Amygdala (tissue), 56 donors: ENCODE data around the gene SPINT4.
"Not testable (repeated sequence)": the region's sequence is repeated elsewhere in the genome, so short reads cannot be mapped to it uniquely, and the experiment has no call there.

Source experiments
- DNase-seq, 56 donors: peaks; one replicate each; lab custom pipeline; 2025; lab: John Stamatoyannopoulos, UW

Gene SPINT4

DNA sequence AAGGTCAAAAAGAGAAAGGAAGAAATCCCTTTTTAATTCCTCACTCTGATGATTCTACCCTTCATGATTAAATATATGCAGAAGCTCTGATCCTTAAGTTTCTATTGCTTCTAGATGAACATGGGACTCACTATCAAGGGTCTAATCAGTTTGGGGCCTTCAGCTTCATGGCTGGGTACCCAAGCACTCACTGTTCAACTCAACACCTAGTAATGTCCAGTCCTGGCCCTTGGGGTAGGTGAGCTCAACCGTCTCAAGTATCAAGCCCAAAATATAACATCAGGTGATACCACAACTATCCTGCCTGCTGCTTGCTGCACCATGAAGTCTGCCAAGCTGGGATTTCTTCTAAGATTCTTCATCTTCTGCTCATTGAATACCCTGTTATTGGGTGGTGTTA, at the start of gene SPINT4:
TSS of gene SPINT4 (plus strand) at position 301 of the 400 bp plus-strand sequence. CDS start at position 322, 21 bp downstream.
- DNase-seq = no peak

DNA sequence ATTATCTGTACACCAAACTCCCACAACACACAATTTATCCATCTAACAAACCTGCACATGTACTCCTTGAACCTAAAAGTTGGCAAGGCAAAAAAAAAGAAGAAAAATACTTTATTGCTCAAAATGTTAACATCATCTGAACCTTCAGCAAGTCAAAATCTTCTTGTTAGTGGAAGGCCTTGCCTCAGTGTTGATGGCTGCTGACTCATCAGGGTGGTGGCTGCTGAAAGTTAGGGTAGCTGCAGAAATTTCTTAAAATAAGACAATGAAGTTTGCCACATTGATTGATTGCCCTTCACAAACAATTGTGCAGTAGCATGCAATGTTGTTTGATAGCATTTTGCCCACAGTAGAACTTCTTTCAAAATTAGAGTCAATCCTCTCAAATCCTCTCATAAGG, 49.4 kb upstream of the SPINT4 start:
- DNase-seq = no peak

DNA sequence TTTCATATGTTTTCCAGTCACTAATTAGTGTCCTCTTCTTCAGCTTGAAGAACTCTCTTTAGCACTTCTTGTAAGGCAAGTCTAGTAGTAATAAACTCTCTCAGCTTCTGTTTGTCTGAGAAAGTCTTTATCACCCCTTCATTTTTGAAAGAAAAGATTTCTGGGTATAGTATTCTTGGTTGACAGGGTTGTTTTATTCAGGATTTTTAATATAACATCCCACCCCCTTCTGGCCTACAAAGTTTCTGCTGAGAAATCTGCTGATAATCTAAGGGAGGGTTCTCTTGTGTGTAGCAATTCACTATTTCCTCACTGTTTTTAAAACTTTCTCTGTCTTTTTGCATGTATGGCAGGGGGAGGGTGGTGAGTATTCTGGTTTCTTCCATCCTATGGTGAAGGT, 42.5 kb upstream of the SPINT4 start:
- no peak for DNase-seq

GRCh38 chr20:45685896-45686295, 36.3 kb upstream of the SPINT4 start:
- no peak for DNase-seq

DNA sequence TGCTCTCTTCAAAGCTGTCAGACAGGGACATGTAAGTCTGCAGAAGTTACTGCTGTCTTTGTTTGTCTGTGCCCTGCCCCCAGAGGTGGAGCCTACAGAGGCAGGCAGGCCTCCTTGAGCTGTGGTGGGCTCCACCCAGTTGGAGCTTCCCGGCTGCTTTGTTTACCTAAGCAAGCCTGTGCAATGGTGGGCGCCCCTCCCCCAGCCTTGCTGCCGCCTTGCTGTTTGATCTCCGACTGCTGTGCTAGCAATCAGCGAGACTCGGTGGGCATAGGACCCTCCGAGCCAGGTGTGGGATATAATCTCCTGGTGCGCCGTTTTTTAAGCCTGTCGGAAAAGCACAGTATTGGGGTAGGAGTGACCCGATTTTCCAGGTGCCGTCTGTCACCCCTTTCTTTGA, 28.8 kb upstream of the SPINT4 start:
- DNase-seq = not testable (repeated sequence)

GRCh38 chr20:45695496-45695895, 26.7 kb upstream of the SPINT4 start:
- DNase-seq = no peak

DNA sequence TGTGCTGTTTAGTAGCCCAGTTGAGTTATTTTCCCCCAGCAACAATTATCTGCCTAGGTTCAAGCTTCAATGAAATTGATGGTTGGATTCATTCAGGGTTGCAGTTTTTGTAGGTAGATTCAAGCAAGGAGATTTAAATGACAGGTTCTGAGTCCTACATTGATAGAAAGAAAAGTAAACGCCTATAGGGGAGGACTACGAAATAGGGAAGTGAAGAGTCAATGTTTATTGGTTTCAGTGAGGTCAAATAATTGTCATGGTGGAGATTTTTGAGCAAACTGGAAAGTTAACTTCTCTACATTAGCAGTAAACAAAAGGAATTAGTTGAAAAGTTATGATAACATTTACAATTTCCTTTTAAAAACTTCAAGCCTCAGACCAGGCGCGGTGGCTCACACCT, 21.0 kb upstream of the SPINT4 start:
- DNase-seq = no peak

- no peak for DNase-seq
Observed at GRCh38 chr20:45701873-45702272, 20.3 kb upstream of the SPINT4 start, which contains the start of gene WFDC13. TSS of gene WFDC13 (plus strand) at chr20:45702038. CDS start at chr20:45702124, 86 bp downstream.

DNA sequence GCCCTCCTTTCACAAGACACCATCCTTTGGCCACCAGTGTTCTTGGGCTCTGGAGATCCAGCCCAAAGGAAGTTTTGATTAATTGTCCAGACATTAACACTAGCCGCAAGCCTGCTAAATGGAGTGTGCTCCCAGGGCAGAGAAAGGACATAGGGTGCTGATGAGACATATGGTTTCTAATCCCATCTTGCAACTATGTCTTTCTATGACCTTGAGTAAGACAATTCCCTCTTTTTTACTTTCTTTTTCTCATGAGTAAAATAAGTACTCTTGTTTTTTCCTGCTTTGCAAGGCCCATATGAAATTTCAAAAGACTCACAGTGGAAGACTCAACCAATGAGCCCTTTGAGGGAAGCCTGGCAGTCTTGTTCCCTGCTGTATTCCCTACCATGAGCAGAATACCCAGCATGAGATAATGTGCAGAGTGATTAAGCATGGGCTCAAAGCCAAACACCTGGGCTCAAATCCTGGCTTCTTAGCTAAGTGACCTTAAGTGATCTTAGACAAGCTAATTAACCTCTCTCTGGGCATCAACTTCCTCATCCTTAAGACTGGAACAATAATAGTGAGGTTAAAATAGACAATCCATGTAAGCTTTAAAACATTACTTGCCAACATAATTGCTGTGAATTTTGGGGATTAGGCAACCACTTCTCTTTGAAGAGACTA, 17.0 kb upstream of the SPINT4 start, which contains the start of gene WFDC10B:
TSS of gene WFDC10B (minus strand) at position 51 of the 669 bp plus-strand sequence. CDS start 19,027 bp downstream, outside the sequence.
- DNase-seq = no peak

DNA sequence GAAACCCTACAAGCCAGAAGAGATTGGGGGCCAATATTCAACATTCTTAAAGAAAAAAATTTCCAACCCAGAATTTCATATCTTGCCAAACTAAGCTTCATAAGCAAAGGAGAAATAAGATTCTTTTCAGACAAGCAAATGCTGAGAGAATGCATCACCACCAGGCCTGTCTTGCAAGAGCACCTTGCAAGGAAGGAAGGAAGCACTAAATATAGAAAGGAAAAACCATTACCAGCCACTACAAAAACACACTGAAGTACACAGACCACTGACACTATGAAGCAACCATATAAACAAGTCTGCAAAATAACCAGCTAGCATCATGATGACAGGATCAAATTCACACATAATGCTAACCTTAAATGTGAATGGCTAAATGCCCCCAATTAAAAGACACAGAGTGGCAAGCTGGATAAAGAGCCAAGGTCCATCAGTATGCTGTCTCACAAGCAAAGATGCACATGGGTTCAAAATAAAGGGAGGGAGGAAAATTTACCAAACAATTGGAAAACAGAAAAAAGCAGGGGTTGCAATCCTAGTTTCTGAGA, 5.9 kb upstream of the SPINT4 start:
- DNase-seq = not testable (repeated sequence)

DNA sequence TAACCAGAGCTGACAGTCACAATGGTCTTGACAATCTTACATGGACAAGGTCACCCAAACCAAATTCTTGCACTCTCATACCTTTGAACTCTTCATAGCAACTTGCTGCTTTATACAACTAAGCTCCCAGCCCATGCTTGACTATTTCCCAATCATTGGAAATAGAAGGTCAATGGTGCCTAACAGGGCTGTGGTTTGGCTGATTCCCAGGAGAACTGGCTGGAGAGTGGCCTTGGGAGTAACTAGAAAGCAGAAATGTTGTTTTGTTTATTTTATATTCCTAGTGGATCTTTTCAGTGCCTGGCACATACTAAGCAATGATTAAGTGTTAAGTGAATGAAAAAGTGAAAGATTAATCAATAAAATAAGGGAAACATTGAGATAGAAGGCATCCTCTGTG, 3.0 kb downstream of the SPINT4 start:
- no peak for DNase-seq

DNA sequence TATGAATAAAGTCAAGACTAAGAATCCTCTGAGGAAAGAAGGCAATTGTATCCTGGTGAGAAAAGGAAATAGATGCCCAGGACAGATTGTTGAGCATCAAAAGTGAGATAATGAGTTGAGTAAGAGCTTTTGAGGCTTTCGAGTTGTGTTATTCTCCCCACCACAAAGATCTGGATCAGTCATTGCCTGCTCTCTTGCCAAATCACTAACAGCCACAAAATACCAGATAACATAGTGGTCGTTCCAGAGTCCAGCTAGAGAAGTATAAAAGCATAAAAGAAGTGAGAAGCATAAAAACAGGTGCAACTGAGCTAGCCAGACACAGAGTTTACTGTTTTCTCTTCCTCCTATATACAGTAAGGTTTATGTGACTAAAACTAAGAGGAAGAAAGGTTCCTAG, 4.9 kb downstream of the SPINT4 start:
- DNase-seq = no peak

DNA sequence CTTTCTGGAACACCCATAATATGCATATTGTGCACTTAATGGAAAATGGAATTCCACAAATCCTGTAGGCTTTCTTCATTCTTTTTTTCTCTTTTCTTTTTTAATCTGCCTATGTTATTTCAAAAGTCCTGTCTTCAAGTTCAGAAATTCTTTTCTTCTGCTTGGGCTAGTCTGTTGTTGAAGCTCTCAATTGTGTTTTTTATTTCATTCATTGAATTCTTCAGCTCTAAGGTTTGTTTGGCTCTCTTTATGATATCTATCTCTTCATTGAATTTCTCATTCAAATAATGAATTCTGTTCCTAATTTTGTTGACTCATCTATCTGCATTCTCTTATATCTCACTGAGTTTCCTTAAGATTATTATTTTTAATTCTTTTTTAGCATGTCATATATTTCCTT, 10.1 kb downstream of the SPINT4 start:
- no peak for DNase-seq

DNA sequence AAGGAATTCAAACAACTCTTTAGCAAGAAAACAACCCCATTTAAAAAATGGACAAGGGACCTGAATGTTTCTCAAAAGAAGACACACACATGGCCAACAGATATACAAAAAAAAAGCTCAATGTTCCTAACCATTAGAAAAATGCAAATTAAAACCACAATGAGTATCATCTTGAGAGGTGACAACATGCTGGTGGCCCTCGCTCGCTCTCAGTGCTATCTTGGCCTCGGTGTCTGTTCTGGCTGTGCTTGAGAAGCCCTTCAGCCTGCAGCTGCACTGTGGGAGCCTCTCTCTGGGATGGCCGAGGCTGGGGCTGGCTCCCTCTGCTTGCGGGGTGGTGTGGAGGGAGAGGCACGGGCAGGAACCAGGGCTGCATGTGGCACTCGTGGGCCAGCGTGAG, 13.4 kb downstream of the SPINT4 start:
- no peak for DNase-seq

DNA sequence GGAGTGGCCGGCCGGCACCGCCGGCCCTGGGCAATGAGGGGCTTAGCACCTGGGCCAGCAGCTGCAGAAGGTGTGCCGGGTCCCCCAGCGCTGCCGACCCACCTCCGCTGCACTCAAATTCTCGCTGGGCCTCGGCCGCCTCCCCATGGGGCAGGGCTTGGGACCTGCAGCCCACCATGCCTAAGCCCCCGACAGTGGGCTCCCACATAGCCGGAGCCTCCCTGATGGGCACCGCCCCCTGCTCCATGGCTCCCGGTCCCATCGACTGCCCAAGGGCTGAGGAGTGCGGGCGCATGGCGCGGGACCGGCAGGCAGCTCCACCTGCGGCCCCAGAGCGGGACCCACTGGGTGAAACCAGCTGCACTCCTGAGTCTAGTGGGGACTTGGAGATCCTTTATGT, 13.8 kb downstream of the SPINT4 start:
- DNase-seq = no peak

DNA sequence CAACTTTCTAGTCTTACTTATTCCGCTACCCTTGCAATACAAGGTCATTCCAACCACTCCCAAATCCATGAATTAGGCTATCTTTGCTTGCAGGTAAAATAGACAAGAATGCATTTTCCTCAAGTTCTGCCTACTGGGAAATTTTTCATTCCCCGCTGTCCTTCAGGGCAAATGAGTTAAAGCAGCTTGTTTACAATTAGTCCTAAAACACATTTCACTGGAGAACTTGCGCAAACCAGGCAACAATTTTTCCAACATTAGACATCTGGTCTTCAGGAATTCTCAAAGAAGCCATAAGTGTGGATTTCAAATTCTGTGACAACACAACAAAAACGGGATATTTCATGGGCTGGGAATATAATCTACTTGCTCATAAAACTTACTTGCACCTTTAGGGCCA, 20.4 kb downstream of the SPINT4 start:
- DNase-seq = no peak

DNA sequence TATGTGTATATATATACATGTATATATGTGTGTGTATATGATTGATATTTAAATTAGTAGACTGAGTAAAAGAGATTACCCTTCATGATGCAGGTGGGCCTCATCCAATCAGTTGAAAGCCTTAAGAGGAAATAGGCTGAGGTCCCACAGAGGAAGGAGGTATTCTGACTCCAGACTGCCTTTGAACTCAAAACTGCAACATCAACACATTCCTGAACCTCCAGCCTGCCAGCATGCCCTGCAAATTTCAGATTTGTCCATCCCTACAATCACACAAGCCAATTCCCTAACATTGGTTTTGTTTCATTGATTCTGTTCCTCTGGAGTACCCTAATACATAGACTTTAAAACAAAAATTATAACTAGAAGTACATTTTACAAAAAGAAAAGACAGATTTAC, 22.9 kb downstream of the SPINT4 start:
- DNase-seq = no peak

- no peak for DNase-seq
Observed at GRCh38 chr20:45751721-45752120, 29.6 kb downstream of the SPINT4 start.

DNA sequence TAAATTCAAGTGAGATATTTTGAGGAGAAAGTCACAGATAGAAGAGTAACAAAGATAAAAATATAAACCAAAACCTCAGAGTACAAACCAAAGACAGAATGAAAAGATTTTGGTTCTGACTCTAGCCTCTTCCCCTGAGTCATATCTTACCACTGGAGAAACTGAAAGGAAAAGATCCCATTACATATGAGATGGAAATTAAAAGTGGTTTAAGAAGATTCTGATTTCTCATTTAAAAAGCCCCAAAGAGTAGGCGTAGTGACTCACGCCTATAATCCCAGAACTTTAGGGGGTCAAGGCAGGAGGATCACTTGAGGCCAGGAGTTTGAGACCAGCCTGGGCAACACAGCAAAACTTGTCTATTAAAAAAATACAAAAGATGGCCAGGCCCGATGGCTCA, 30.6 kb downstream of the SPINT4 start:
- DNase-seq = no peak

DNA sequence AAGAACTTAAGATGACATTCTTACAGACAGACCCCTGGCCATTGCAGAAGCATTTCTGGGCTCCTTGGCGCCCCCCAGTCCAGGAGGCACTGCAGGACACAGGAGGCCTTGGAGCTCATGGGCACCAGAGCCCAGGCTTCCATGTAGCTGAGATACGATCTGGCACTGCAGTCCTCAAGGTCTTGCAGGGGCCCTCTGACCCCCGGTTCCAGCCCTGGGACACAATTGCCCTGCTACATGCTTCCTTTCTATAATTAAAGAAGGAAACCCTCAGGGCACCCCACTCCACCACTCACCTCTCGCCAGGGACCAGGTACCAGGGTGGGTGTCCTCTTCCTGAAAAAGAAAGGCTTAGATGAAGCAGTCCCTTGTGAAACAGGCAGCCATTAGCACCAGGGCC, 35.9 kb downstream of the SPINT4 start:
- no peak for DNase-seq

DNA sequence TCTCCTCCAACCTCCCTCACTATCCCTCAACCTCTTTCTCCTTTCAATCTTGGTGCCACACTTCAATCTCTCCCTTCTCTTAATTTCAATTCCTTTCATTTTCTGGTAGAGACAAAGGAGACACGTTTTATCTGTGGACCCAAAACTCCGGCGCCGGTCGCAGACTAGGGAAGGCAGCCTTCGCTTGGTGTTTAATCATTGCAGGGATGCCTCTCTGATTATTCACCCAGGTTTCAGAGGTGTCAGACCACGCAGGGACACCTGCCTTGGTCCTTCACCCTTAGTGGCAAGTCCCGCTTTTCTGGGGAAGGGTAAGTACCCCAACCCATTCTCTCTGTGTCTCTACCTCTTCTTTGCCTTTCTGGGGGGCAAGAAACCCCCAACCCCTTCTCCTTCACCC, 37.8 kb downstream of the SPINT4 start:
- not testable (repeated sequence) for DNase-seq

- not testable (repeated sequence) for DNase-seq
Observed at GRCh38 chr20:45761966-45762365, 39.8 kb downstream of the SPINT4 start.
